Gastrocnemius medialis (tissue), 4 donors: ENCODE results near the gene BLVRB. TPM values are rescaled to one million over a fixed set of nuclear protein-coding genes. Genes with fewer than 3 reads are reported as not detected.
"Not testable (repeated sequence)": the region's sequence is repeated elsewhere in the genome, so short reads cannot be mapped to it uniquely, and the experiment has no call there.

ENCODE experiments used
- ATAC-seq, 2 donors: fragments of 150-250 bp; one replicate each; pipeline ENCODE4 v1.9.1; 2016
- DNase-seq, 2 donors: peaks; one replicate each; pipeline ENCODE4 v3.0.0-alpha.2; 2019
- H3K27ac ChIP-seq, 4 donors: fragments of 200-600 bp; sonication (generic); 1 replicate in 1 of 4; 2 replicates in 3 of 4; pipeline ENCODE4 v1.5.1; 2016 to 2018; ENCODE audit warnings: mild to moderate bottlenecking in 2 of 4, moderate library complexity in 1 of 4
- H3K27me3 ChIP-seq, 3 donors: fragments of 200-600 bp; sonication (generic) in 2 of 3; 1 replicate in 1 of 3; 2 replicates in 2 of 3; pipeline versions ENCODE4 v1.5.1 to v1.6.0; 2016 to 2019; ENCODE audit warnings: mild to moderate bottlenecking in 1 of 3, moderate library complexity in 1 of 3
- H3K36me3 ChIP-seq, 2 donors: fragments of 200-600 bp; sonication (generic) in 1 of 2; one replicate each; pipeline ENCODE4 v1.5.1; 2017 to 2018
- H3K4me1 ChIP-seq, 2 donors: fragments of 200-600 bp; sonication (generic) in 1 of 2; one replicate each; pipeline ENCODE4 v1.5.1; 2016 to 2017; ENCODE audit warnings: mild to moderate bottlenecking in 2 of 2
- H3K4me3 ChIP-seq, 4 donors: fragments of 200-600 bp; sonication (generic) in 3 of 4; 1 replicate in 1 of 4; 2 replicates in 3 of 4; pipeline ENCODE4 v1.5.1; 2016 to 2019; ENCODE audit warnings: mild to moderate bottlenecking in 2 of 4
- H3K9me3 ChIP-seq, 3 donors: fragments of 200-600 bp; sonication (generic) in 2 of 3; 1 replicate in 1 of 3; 2 replicates in 2 of 3; pipeline ENCODE4 v1.5.1; 2016 to 2019
- CTCF ChIP-seq, 5 experiments: fragments of 450-650 bp in 3 of 5; fragments of 200-600 bp in 2 of 5; sonication (generic) in 2 of 5; IDR thresholded peaks in 4 of 5; conservative IDR thresholded peaks in 1 of 5; 1 replicate in 4 of 5; 2 replicates in 1 of 5; pipeline ENCODE4 v1.5.1; 2016 to 2019; ENCODE audit warnings: antibody characterized with exemption in 5 of 5, mild to moderate bottlenecking in 3 of 5, moderate library complexity in 3 of 5
- POLR2A ChIP-seq, 2 donors: fragments of 450-650 bp; IDR thresholded peaks; one replicate each; pipeline ENCODE4 v1.6.1; 2017; ENCODE audit warnings: antibody characterized with exemption in 2 of 2, mild to moderate bottlenecking in 2 of 2, moderate library complexity in 2 of 2
- in situ Hi-C, 4 donors: fragments of 200-750 bp; cut with MboI; loops; one replicate each; pipeline versions ENCODE4 v1.15.0 to v1.8.0; 2017; ENCODE audit warnings: low sequenced_read_pairs in 4 of 4
- intact Hi-C: fragments of 100-400 bp; cut with DNase I; formaldehyde crosslinking; loops from one replicate; pipeline ENCODE4 v1.15.1; 2023; ENCODE audit warnings: low total_unique reads
- total RNA-seq, 4 donors: library from RNA; depleted of rRNA; stranded (reverse); fragments of >200 nt; gene quantifications; one replicate each; pipeline versions ENCODE4 v1.1.0 to v1.2.3, GENCODE V29; 2016

The BLVRB gene
- total RNA-seq, 4 donors from 2014 or later, result 254 to 679 (median 280) TPM

GRCh38 chr19:40506099-40506498 lies 40.6 kb upstream of the BLVRB start:
- no peak for ATAC-seq
- TF ChIP-seq CTCF (IDR thresholded peaks at IDR 0.05 in 4 of 5, conservative IDR thresholded peaks at IDR 0.05 in 1 of 5) (no peak), POLR2A (IDR thresholded peaks at IDR 0.05) (no peak)
- H3K36me3 ChIP-seq, result no peaks in the 10 kb centered on the region
- no peaks in the 10 kb centered on the region for H3K4me1 ChIP-seq
- no peak overlapping the region for H3K4me3 ChIP-seq
- intact Hi-C loops, result no loop called here
- in situ Hi-C loops, result no loop called here
- H3K27ac ChIP-seq, result no peak overlapping the region
- H3K9me3 ChIP-seq, result no peaks in the 10 kb centered on the region
- DNase-seq, result no peak
- H3K27me3 ChIP-seq, result no peaks in the 10 kb centered on the region

GRCh38 chr19:40503320-40503695 lies 37.8 kb upstream of the BLVRB start:
- Histone ChIP-seq H3K36me3 (no peaks in the 10 kb centered on the region), H3K4me3 (no peak overlapping the region), H3K4me1 (no peaks in the 10 kb centered on the region), H3K27me3 (no peaks in the 10 kb centered on the region), H3K9me3 (no peaks in the 10 kb centered on the region), H3K27ac (no peak overlapping the region)
- intact Hi-C loops, result no loop called here
- no peak for DNase-seq
- no peak for TF ChIP-seq POLR2A (IDR thresholded peaks at IDR 0.05)
- no peak for TF ChIP-seq CTCF (IDR thresholded peaks at IDR 0.05 in 4 of 5, conservative IDR thresholded peaks at IDR 0.05 in 1 of 5)
- in situ Hi-C loops, result no loop called here
- ATAC-seq, result no peak

- intact Hi-C loops, result no loop called here
- Histone ChIP-seq H3K9me3 (no peaks in the 10 kb centered on the region), H3K27me3 (no peaks in the 10 kb centered on the region), H3K4me3 (no peak overlapping the region), H3K4me1 (no peaks in the 10 kb centered on the region), H3K27ac (no peak overlapping the region), H3K36me3 (no peaks in the 10 kb centered on the region)
- in situ Hi-C loops, result no loop called here
- DNase-seq, result no peak
- ATAC-seq, result no peak
- TF ChIP-seq POLR2A (IDR thresholded peaks at IDR 0.05) (no peak), CTCF (IDR thresholded peaks at IDR 0.05 in 4 of 5, conservative IDR thresholded peaks at IDR 0.05 in 1 of 5) (no peak)
These were observed 37.2 kb upstream of the BLVRB start for GRCh38 chr19:40502647-40503319.

- Histone ChIP-seq H3K4me3 (no peak overlapping the region), H3K9me3 (no peaks in the 10 kb centered on the region), H3K27me3 (no peaks in the 10 kb centered on the region), H3K4me1 (no peaks in the 10 kb centered on the region), H3K36me3 (no peaks in the 10 kb centered on the region), H3K27ac (no peak overlapping the region)
- intact Hi-C loops, result no loop called here
- no peak for ATAC-seq
- TF ChIP-seq CTCF (IDR thresholded peaks at IDR 0.05 in 4 of 5, conservative IDR thresholded peaks at IDR 0.05 in 1 of 5) (no peak), POLR2A (IDR thresholded peaks at IDR 0.05) (no peak)
- no peak for DNase-seq
- in situ Hi-C loops, result no loop called here
These were observed 36.5 kb upstream of the BLVRB start for GRCh38 chr19:40502081-40502480.

- no peak for DNase-seq
- no peak for ATAC-seq
- Histone ChIP-seq H3K4me3 (no peak overlapping the region), H3K36me3 (no peaks in the 10 kb centered on the region), H3K27me3 (no peaks in the 10 kb centered on the region), H3K9me3 (no peaks in the 10 kb centered on the region), H3K4me1 (no peaks in the 10 kb centered on the region), H3K27ac (no peak overlapping the region)
- no peak for TF ChIP-seq POLR2A (IDR thresholded peaks at IDR 0.05)
- TF ChIP-seq CTCF (IDR thresholded peaks at IDR 0.05 in 4 of 5, conservative IDR thresholded peaks at IDR 0.05 in 1 of 5), result no peak
- in situ Hi-C loops, result no loop called here
- intact Hi-C loops, result no loop called here
These were observed 36.1 kb upstream of the BLVRB start for GRCh38 chr19:40501599-40501998.

GRCh38 chr19:40500678-40501530 lies 35.4 kb upstream of the BLVRB start:
- ATAC-seq, DNase-seq, H3K9me3 ChIP-seq, H3K27me3 ChIP-seq, H3K27ac ChIP-seq, intact Hi-C loops, in situ Hi-C loops, H3K4me3 ChIP-seq, H3K36me3 ChIP-seq, H3K4me1 ChIP-seq: not testable (repeated sequence)
